IPS-11a (cell line): Measurements from ENCODE around the gene NDUFB7.
"Not testable (repeated sequence)": the region's sequence is repeated elsewhere in the genome, so short reads cannot be mapped to it uniquely, and the experiment has no call there.

ENCODE experiments used
- H3K4me3 ChIP-seq: one replicate; pipeline ENCODE4 v1.5.1; 2013; ENCODE audit warnings: low read depth, low read length, control low read depth

Gene NDUFB7

GRCh38 chr19:14571695-14572490 lies at the start of gene NDUFB7:
Gene NDUFB7 (minus strand): TSS chr19:14572066. CDS start chr19:14572000, 66 bp downstream.
- H3K4me3 ChIP-seq, result peak within 1 kb of the TSS; percentile 92

- no peak overlapping the region for H3K4me3 ChIP-seq
These were observed 47.5 kb upstream of the NDUFB7 start for GRCh38 chr19:14619404-14619803.

DNA sequence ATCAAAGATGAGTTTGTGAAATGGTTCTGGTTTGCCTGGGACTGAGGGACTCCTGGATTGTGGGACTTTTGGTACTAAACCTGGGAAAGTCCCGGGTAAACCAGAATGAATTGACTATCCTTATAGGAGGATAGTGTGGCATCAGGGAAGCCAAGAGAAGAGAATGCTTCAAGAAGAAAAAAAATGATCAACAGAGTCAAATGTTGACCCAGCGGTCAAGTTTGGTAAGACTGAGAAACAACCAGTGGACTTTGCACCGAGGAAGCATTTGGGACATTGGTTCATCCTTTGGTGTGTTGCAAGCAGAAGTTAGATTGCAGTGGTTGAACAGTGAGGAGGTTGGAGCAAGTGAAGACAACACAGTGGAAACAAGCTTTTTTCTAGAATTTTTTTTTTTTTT lies 44.5 kb upstream of the NDUFB7 start:
- H3K4me3 ChIP-seq, result no peak overlapping the region

DNA sequence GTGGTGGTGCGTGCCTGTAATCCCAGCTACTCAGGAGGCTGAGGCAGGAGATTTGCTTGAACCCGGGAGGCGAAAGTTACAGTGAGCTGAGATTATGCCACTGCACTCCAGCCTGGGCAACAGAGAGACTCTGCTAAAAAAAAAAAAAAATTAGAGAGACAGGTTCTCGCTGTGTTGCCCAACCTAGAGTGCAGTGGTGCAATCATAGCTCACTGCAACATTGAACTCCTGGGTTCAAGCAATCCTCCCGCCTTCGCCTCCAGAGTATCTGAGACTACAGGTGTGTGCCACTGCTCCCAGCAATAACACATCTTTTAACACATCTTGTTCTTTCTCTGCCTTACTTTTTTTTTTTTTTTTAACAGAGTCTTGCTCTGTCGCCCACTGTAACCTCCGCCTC lies 43.8 kb upstream of the NDUFB7 start:
- H3K4me3 ChIP-seq, result no peak overlapping the region

GRCh38 chr19:14614099-14614412 lies 42.2 kb upstream of the NDUFB7 start:
- no peak overlapping the region for H3K4me3 ChIP-seq

GRCh38 chr19:14613399-14614098 lies 41.7 kb upstream of the NDUFB7 start:
- H3K4me3 ChIP-seq, result not testable (repeated sequence)

GRCh38 chr19:14612657-14613056 lies 40.8 kb upstream of the NDUFB7 start:
- no peak overlapping the region for H3K4me3 ChIP-seq

GRCh38 chr19:14612242-14612641 lies 40.4 kb upstream of the NDUFB7 start:
- H3K4me3 ChIP-seq, result not testable (repeated sequence)

DNA sequence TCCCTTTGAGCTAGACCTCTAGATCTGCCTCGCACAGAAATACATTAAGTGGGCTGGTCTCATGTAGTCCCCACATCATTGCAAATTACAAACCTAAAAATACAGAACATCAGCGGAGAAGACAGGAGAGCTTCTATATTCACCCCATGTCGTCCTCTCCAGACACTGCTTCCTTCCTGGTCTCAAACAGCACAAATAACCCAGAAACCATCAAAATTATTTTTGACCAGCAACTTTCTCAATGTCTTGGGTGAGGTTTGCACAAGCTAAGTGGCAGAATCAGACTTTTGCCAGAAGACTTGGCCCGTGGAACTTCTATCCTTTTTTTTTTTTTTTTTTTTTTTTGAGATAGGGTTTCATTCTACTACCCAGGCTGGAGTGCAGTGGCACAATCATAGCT lies 39.2 kb upstream of the NDUFB7 start:
- no peak overlapping the region for H3K4me3 ChIP-seq

DNA sequence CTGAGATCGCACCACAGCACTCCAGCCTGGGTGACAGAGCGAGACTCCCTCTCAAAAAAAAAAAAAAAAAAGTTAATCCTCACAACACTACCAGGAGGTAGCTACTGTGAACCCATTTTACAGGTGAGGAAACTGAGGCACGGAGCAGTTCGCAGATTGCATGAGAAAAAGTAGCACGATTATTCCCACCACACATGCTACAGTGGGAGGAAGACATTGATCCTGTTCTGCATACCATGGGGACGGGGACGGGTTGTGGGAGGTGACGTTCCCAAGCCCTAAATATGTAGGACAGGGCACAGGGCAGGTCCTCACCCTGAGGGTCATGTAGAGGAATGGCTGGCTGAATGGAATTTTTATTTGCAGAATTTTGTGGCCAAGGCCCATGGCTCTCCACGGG lies 34.8 kb upstream of the NDUFB7 start:
- H3K4me3 ChIP-seq, result no peak overlapping the region

DNA sequence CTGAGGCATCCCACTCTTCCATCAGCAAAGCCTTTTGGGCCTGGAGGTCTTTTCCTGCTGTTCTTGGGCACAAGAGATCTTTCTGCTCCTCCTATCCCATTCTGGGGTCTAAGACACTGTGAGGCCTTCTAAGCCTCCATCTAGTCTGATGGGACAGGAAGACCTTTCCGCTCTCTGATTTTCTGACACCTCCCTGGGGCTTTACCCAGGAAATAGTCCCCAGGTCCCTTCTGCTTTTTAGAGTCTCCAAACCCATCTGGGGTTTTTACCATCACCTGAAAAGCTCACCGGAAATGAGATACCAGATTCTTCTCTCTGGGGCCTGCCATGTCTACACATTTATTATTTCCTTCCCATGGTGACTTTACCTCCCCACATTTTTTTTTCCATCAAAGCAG lies 32.1 kb upstream of the NDUFB7 start:
- no peak overlapping the region for H3K4me3 ChIP-seq

- no peak overlapping the region for H3K4me3 ChIP-seq
These were observed 27.8 kb upstream of the NDUFB7 start for GRCh38 chr19:14599548-14600147.

DNA sequence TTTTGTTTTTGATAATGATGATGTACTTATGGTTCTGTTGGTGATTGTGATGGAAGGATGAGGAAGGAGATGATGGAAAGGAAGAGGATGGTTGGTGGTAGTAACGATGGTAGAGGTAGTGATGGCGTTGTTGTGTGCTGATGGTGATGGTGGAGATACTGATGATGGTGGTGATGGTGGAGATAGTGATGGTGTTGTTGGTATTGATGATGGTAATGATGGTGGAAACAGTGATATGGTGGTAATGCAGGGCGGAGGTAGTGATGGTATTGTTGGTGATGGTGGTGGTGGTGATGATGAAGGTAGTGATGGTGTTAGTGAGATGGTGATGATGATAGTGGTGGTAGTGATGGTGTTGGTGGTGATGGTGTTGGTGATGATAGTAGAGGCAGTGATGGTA lies 23.7 kb upstream of the NDUFB7 start:
- H3K4me3 ChIP-seq, result no peak overlapping the region

DNA sequence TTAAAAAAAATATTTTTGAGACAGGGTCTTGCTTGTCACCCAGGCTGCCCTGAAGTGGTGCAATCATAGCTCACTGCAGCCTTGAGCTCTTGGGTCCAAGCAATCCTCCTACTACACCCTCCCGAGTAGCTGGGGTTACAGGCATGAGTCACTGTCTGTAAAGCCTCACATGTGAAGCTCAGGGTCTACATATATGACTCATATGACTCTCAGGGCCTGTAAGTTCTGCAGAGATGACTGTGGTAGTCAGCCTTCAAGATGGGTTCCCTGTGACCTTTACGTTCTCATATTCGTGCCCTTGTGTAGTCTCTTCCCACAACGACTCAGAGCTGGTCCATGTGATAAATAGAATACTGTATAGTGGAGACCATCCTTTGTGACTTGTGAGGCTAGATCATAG lies 17.6 kb upstream of the NDUFB7 start:
- not testable (repeated sequence) for H3K4me3 ChIP-seq

DNA sequence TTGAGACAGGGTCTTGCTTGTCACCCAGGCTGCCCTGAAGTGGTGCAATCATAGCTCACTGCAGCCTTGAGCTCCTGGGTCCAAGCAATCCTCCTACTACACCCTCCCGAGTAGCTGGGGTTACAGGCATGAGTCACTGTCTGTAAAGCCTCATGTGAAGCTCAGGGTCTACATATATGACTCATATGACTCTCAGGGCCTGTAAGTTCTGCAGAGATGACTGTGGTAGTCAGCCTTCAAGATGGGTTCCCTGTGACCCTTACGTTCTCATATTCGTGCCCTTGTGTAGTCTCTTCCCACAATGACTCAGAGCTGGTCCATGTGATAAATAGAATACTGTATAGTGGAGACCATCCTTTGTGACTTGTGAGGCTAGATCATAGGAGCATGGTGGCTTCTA lies 13.3 kb upstream of the NDUFB7 start:
- H3K4me3 ChIP-seq, result not testable (repeated sequence)

DNA sequence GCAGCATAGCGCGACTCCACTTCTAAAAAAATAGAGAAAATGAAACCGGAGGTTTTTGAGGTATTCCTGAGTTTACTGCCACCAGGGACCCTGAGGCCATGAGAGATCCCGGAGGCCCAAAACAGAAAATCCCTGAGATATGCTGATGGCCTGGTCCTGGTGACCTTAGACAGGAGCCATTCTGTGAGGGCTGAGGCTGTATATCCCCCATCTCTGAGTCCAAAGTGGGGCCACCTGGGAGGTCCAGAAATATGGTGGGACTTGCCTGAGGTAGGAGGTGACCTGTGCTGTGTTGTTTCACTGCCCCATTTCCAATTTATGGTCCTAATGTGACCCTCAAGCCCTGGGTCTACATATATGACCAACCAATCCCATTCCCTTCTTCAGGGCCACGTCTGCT lies 12.5 kb upstream of the NDUFB7 start:
- not testable (repeated sequence) for H3K4me3 ChIP-seq

DNA sequence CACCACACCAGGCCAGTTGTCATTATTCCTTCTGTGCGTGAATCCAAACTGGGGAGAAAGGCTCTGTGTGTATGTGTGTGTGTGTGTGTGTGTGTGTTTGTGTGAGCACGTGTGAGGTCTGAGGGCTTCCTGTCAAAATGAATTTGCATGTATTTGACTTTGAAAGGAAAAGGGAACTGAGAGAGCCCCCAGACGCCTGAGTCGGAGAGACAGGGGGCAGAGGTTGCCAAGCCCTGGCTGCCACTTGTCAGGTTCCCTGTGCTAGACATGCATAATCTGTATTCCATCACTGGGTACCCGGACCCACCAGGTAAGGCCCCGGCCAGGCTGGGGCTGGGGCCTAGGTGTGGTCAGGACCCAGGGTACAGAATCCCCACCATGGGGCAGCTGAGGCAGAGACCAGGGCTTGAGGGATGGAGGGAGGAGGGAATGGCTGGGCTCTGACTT lies 11.1 kb upstream of the NDUFB7 start, which contains the start of gene CLEC17A:
Gene CLEC17A (plus strand): TSS at position 191 of the 447 bp plus-strand sequence. CDS start 77 bp downstream, at position 268.
- H3K4me3 ChIP-seq, result no peak within 1 kb of the TSS

GRCh38 chr19:14580623-14581237 lies 8.9 kb upstream of the NDUFB7 start:
- H3K4me3 ChIP-seq, result no peak overlapping the region

DNA sequence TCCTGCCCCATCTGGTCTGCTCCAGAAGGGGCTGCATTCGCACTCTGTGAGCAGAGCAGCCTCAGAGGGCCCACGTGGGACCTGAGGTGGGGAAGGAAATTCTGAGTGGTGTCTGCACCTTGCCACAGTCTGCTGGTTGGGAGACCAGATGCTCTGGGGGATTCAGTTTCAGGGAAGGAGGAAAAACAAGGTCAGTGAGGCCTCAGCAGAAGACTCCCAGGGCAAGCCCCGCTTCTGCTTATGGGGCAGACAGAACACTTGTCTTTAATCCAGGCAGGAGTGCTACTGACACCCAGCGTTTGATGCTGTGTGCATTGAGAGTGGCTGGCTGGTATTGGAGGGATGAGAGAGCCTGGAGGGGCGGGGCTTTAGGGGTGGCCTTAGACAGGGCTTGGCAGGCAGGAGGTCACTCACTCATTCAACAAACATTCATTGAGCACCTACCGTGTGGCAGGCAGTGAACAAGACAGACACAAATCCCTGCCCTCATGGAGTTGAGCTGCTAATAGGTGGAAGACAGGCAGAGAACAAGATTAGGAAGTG lies 6.1 kb upstream of the NDUFB7 start:
- no peak overlapping the region for H3K4me3 ChIP-seq

GRCh38 chr19:14577264-14577663 lies 5.4 kb upstream of the NDUFB7 start:
- H3K4me3 ChIP-seq, result no peak overlapping the region

GRCh38 chr19:14576363-14576762 lies 4.5 kb upstream of the NDUFB7 start:
- H3K4me3 ChIP-seq, result no peak overlapping the region
